ENCODE results near the gene ZNF723.
"Not testable (repeated sequence)": the region's sequence is repeated elsewhere in the genome, so short reads cannot be mapped to it uniquely, and the experiment has no call there.

Gene ZNF723

GRCh38 chr19:22832031-22832762 lies at the start of gene ZNF723:
Gene ZNF723, plus strand, starts transcription at chr19:22832291. Its CDS starts 89 bp downstream, at chr19:22832380.
- no peak for DNase-seq (ENCODE audit: low read depth)
- no peak within 1 kb of the TSS for H3K4me3 ChIP-seq (ENCODE audit: low read depth, low read length)
- TF ChIP-seq CTCF (IDR thresholded peaks at IDR 0.05; ENCODE audit: insufficient read depth, low read depth, low read length, missing control alignments): no peak

- no peak for TF ChIP-seq CTCF (IDR thresholded peaks at IDR 0.05; ENCODE audit: insufficient read depth, low read depth, low read length, missing control alignments)
- no peak for DNase-seq (ENCODE audit: low read depth)
- H3K4me3 ChIP-seq (ENCODE audit: low read depth, low read length): no peak within 1 kb of the TSS
Measured at GRCh38 chr19:22783651-22784410, 48.3 kb upstream of the ZNF723 start, which contains the start of gene ZNF99. Gene ZNF99, minus strand, starts transcription at chr19:22784151. Its CDS starts 135 bp downstream, at chr19:22784016.

- not testable (repeated sequence) for DNase-seq (ENCODE audit: low read depth); H3K4me3 ChIP-seq (ENCODE audit: low read depth, low read length)
Measured at GRCh38 chr19:22792863-22793262, 39.2 kb upstream of the ZNF723 start.

- TF ChIP-seq CTCF (IDR thresholded peaks at IDR 0.05; ENCODE audit: insufficient read depth, low read depth, low read length, missing control alignments): no peak
- no peak for DNase-seq (ENCODE audit: low read depth)
- no peak overlapping the region for H3K4me3 ChIP-seq (ENCODE audit: low read depth, low read length)
Measured at GRCh38 chr19:22797040-22797439, 35.1 kb upstream of the ZNF723 start.

- no peak overlapping the region for H3K4me3 ChIP-seq (ENCODE audit: low read depth, low read length)
- no peak for DNase-seq (ENCODE audit: low read depth)
- no peak for TF ChIP-seq CTCF (IDR thresholded peaks at IDR 0.05; ENCODE audit: insufficient read depth, low read depth, low read length, missing control alignments)
Measured at GRCh38 chr19:22806418-22806817, 25.7 kb upstream of the ZNF723 start.

GRCh38 chr19:22807061-22807835 lies 24.8 kb upstream of the ZNF723 start:
- H3K4me3 ChIP-seq (ENCODE audit: low read depth, low read length): no peak overlapping the region
- no peak for DNase-seq (ENCODE audit: low read depth)
- TF ChIP-seq CTCF (IDR thresholded peaks at IDR 0.05; ENCODE audit: insufficient read depth, low read depth, low read length, missing control alignments): no peak

- no peak overlapping the region for H3K4me3 ChIP-seq (ENCODE audit: low read depth, low read length)
- DNase-seq (ENCODE audit: low read depth): no peak
- no peak for TF ChIP-seq CTCF (IDR thresholded peaks at IDR 0.05; ENCODE audit: insufficient read depth, low read depth, low read length, missing control alignments)
Measured at GRCh38 chr19:22814124-22814523, 18.0 kb upstream of the ZNF723 start.
